Measurements from ENCODE around the gene PSMB7. TPM values are rescaled to one million over a fixed set of nuclear protein-coding genes. Genes with fewer than 3 reads are reported as not detected.

PSMB7 gene
- total and polyA plus RNA-seq, 2 donors (not counting 1 experiment from before 2014, with no cell fraction given) = 206 to 290 TPM

DNA sequence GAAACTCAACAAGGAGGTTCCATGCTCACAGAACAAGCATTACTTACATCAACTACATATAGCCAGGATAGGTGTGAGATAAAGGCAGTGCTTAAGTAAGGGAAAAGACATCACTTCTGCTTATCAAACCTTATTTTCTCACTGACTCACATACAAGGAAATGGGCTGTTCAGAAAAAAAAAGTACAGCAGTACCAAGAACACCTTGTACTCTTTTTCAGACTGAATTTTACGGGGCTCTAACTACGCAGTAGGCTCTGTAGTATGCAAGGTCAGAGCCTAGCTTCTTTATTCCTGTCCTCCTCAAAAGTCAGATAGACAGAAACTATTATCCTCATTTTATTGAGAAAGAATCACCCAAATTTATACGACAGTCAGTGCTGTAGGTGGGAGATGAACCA lies 5.8 kb downstream of the PSMB7 start:
- Histone ChIP-seq H3K9me3 (ENCODE audit: control insufficient read depth, insufficient read depth, low read depth, low read length) (no peaks in the 10 kb centered on the region), H4K20me1 (ENCODE audit: control insufficient read depth, extremely low read depth, insufficient read depth, low read length) (no peaks in the 10 kb centered on the region), H3K4me1 (ENCODE audit: control insufficient read depth, extremely low read depth, insufficient read depth, low read length) (peaks cover 21% of the 10 kb centered on the region), H3K27ac (ENCODE audit: insufficient read depth, low read length) (no peak overlapping the region), H3K27me3 (ENCODE audit: control insufficient read depth, insufficient read depth, low read length) (no peaks in the 10 kb centered on the region), H3K9ac (ENCODE audit: insufficient read depth, low read length) (no peak overlapping the region), H3K36me3 (ENCODE audit: control insufficient read depth, insufficient read depth, low read length) (peaks cover 7% of the 10 kb centered on the region), H3K4me2 (ENCODE audit: extremely low read depth, insufficient read depth, low read length) (no peak overlapping the region), H2AFZ (ENCODE audit: low read length) (no peak overlapping the region), H3K4me3 (replicated peaks in 1 of 4; ENCODE audit: control extremely low read depth in 1 of 4, insufficient read depth in 1 of 4, low read depth in 3 of 4, low read length in 4 of 4) (no peak overlapping the region), H3K79me2 (ENCODE audit: control insufficient read depth, insufficient read depth, low read length) (peaks cover 63% of the 10 kb centered on the region)
- TF ChIP-seq EZH2 (IDR thresholded peaks at IDR 0.05; ENCODE audit: low read length, missing control alignments) (no peak), CTCF (conservative IDR thresholded peaks at IDR 0.05 in 1 of 2, IDR thresholded peaks at IDR 0.05 in 1 of 2; ENCODE audit: low read depth in 1 of 2, low read length in 2 of 2) (no peak)
- DNase-seq (ENCODE audit: low read depth in 2 of 2) = no peak

- H3K27me3 ChIP-seq (ENCODE audit: control insufficient read depth, insufficient read depth, low read length) = no peaks in the 10 kb centered on the region
- no peak overlapping the region for H3K9ac ChIP-seq (ENCODE audit: insufficient read depth, low read length)
- no peaks in the 10 kb centered on the region for H4K20me1 ChIP-seq (ENCODE audit: control insufficient read depth, extremely low read depth, insufficient read depth, low read length)
- H3K4me1 ChIP-seq (ENCODE audit: control insufficient read depth, extremely low read depth, insufficient read depth, low read length) = peaks cover 13% of the 10 kb centered on the region
- no peak overlapping the region for H3K4me2 ChIP-seq (ENCODE audit: extremely low read depth, insufficient read depth, low read length)
- TF ChIP-seq CTCF (conservative IDR thresholded peaks at IDR 0.05 in 1 of 2, IDR thresholded peaks at IDR 0.05 in 1 of 2; ENCODE audit: low read depth in 1 of 2, low read length in 2 of 2) (no peak), EZH2 (IDR thresholded peaks at IDR 0.05; ENCODE audit: low read length, missing control alignments) (no peak)
- no peak overlapping the region for H2AFZ ChIP-seq (ENCODE audit: low read length)
- H3K79me2 ChIP-seq (ENCODE audit: control insufficient read depth, insufficient read depth, low read length) = peaks cover 62% of the 10 kb centered on the region
- DNase-seq (ENCODE audit: low read depth in 2 of 2) = no peak
- no peak overlapping the region for H3K4me3 ChIP-seq (replicated peaks in 1 of 4; ENCODE audit: control extremely low read depth in 1 of 4, insufficient read depth in 1 of 4, low read depth in 3 of 4, low read length in 4 of 4)
- H3K27ac ChIP-seq (ENCODE audit: insufficient read depth, low read length) = no peak overlapping the region
- H3K36me3 ChIP-seq (ENCODE audit: control insufficient read depth, insufficient read depth, low read length) = peaks cover 4% of the 10 kb centered on the region
- H3K9me3 ChIP-seq (ENCODE audit: control insufficient read depth, insufficient read depth, low read depth, low read length) = no peaks in the 10 kb centered on the region
Observed at GRCh38 chr9:124403246-124403645, 12.0 kb downstream of the PSMB7 start.

DNA sequence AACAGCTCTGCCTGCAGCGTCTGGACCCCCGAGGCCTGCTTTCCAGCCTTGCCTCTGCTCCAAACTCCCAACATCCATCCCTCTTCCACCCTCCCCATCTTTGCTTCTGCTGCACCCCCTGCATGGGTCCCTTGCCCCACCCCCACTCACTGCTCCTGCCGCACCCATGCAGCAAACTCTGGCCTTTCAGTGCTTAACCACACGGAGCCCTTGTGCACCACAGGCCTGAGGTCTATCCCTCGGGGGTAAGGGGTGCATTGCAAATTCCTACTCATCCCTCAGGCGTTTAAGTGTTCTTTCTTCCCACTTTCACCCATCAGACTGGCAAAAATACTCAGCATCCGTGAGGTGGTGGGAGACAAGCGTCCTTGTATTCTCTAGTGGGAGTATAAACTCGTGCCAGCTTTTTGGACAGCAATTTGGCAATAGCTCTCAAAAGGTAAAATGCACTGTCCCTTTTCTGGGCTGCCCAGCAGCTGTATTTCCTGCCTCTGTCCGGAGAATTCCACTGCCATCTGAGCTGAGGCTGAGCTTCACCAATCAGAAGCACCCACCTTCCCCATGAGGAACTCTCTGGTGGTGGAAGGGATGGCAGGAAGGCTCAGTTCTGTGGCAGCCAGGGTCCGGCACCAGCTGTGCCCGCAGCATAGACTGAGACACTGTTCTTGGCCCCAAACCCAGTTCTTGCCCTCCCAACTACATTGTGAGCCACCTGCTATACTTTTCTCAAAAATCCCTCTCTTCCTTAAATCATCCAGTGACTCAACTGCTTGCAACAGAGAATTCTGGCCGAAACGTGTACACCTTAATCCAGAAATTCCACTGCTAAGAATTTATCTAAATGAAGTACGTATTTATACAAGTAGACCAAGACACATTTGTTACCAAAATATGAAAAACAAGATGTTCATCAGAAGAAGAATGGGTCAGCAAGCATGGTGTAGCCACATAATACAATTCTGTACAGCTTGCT lies 15.0 kb downstream of the PSMB7 start:
- H3K27me3 ChIP-seq (ENCODE audit: control insufficient read depth, insufficient read depth, low read length) = no peaks in the 10 kb centered on the region
- peak overlapping the region in 2 of 4 experiments; percentile 6 to 8 for H3K4me3 ChIP-seq (replicated peaks in 1 of 4; ENCODE audit: control extremely low read depth in 1 of 4, insufficient read depth in 1 of 4, low read depth in 3 of 4, low read length in 4 of 4)
- H3K9ac ChIP-seq (ENCODE audit: insufficient read depth, low read length) = no peak overlapping the region
- no peak overlapping the region for H2AFZ ChIP-seq (ENCODE audit: low read length)
- H3K4me2 ChIP-seq (ENCODE audit: extremely low read depth, insufficient read depth, low read length) = peak overlapping the region; percentile 83
- H3K9me3 ChIP-seq (ENCODE audit: control insufficient read depth, insufficient read depth, low read depth, low read length) = no peaks in the 10 kb centered on the region
- H3K79me2 ChIP-seq (ENCODE audit: control insufficient read depth, insufficient read depth, low read length) = peaks cover 67% of the 10 kb centered on the region
- H3K36me3 ChIP-seq (ENCODE audit: control insufficient read depth, insufficient read depth, low read length) = peaks cover 5% of the 10 kb centered on the region
- H3K27ac ChIP-seq (ENCODE audit: insufficient read depth, low read length) = peak overlapping the region; percentile 81
- TF ChIP-seq EZH2 (IDR thresholded peaks at IDR 0.05; ENCODE audit: low read length, missing control alignments) (no peak), CTCF (conservative IDR thresholded peaks at IDR 0.05 in 1 of 2, IDR thresholded peaks at IDR 0.05 in 1 of 2; ENCODE audit: low read depth in 1 of 2, low read length in 2 of 2) (no peak)
- H4K20me1 ChIP-seq (ENCODE audit: control insufficient read depth, extremely low read depth, insufficient read depth, low read length) = no peaks in the 10 kb centered on the region
- no peak for DNase-seq (ENCODE audit: low read depth in 2 of 2)
- peaks cover 13% of the 10 kb centered on the region for H3K4me1 ChIP-seq (ENCODE audit: control insufficient read depth, extremely low read depth, insufficient read depth, low read length)
